EH (cell line): ENCODE data around the gene HAAO.

Experiments
- DNase-seq: peaks from one replicate; pipeline ENCODE4 v3.0.0-alpha.2; 2015; ENCODE audit warnings: low read depth

Gene HAAO

GRCh38 chr2:42813763-42814162, 21.4 kb upstream of the HAAO start:
- DNase-seq, result peak; percentile 27

GRCh38 chr2:42812899-42813479, 20.6 kb upstream of the HAAO start:
- DNase-seq, result peak; percentile 32

- peak; percentile 59 for DNase-seq
Observed at GRCh38 chr2:42810971-42811811, 18.8 kb upstream of the HAAO start.

GRCh38 chr2:42810121-42810970, 18.0 kb upstream of the HAAO start:
- peak; percentile 97 for DNase-seq

- DNase-seq, result peak; percentile 88
Observed at GRCh38 chr2:42809819-42810120, 17.4 kb upstream of the HAAO start.

- no peak for DNase-seq
Observed at GRCh38 chr2:42809131-42809818, 16.9 kb upstream of the HAAO start.

GRCh38 chr2:42808301-42808700, 15.9 kb upstream of the HAAO start:
- DNase-seq, result no peak

GRCh38 chr2:42806786-42807185, 14.4 kb upstream of the HAAO start:
- DNase-seq, result no peak

- DNase-seq, result no peak
Observed at GRCh38 chr2:42804891-42805290, 12.5 kb upstream of the HAAO start.

GRCh38 chr2:42804338-42804737, 12.0 kb upstream of the HAAO start:
- peak; percentile 22 for DNase-seq

GRCh38 chr2:42802150-42802549, 9.8 kb upstream of the HAAO start:
- no peak for DNase-seq

- DNase-seq, result peak; percentile 58
Observed at GRCh38 chr2:42801381-42801780, 9.0 kb upstream of the HAAO start.

GRCh38 chr2:42800981-42801380, 8.6 kb upstream of the HAAO start:
- DNase-seq, result peak; percentile 16

- no peak for DNase-seq
Observed at GRCh38 chr2:42800461-42800962, 8.1 kb upstream of the HAAO start.

GRCh38 chr2:42799881-42800280, 7.5 kb upstream of the HAAO start:
- DNase-seq, result no peak

- no peak for DNase-seq
Observed at GRCh38 chr2:42797281-42797680, 4.9 kb upstream of the HAAO start.

GRCh38 chr2:42796427-42797248, 4.3 kb upstream of the HAAO start:
- no peak for DNase-seq

GRCh38 chr2:42795841-42796301, 3.5 kb upstream of the HAAO start:
- no peak for DNase-seq

- DNase-seq, result no peak
Observed at GRCh38 chr2:42795275-42795674, 2.9 kb upstream of the HAAO start.

GRCh38 chr2:42794271-42795046, 2.1 kb upstream of the HAAO start:
- DNase-seq, result peak; percentile 49
